ENCODE results near the gene RAB31.

GRCh38 chr18:9890957-9891356, 182.9 kb downstream of the RAB31 start:
- TF ChIP-seq CTCF (IDR thresholded peaks at IDR 0.05): no peak
- TF ChIP-seq POLR2A (IDR thresholded peaks at IDR 0.05): no peak
